NT2/D1 (cell line): ENCODE measurements around the gene FARP1.

Source experiments
- SUZ12 ChIP-seq: IDR thresholded peaks from 2 replicates; pipeline ENCODE4 v1.6.1; 2011; ENCODE audit not compliant: insufficient read length, insufficient read depth; ENCODE audit errors: extremely low read depth
- YY1 ChIP-seq: IDR thresholded peaks from 2 replicates; pipeline ENCODE4 v1.6.1; 2011; ENCODE audit not compliant: insufficient read length, insufficient read depth
- ZNF274 ChIP-seq: IDR thresholded peaks from 2 replicates; pipeline ENCODE4 v1.6.1; 2011; ENCODE audit warnings: mild to moderate bottlenecking, low read depth, low read length

DNA sequence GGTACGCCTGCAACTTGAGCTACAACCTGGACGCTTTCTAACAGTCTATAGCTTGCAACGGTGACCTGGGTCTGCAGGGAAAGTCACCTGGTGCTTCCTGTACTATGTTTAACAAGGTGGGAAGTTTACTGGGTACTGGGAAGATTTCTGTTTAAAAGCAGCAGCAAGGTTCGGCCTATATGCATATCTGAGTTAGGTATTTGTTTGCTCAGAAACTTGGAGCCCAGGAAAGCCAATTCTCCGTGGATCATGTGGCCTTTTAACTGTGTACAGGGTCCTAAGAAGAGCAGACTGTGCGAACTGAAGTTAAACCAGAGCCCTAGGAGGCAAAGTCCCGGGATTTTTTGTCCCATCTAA lies 330.9 kb downstream of the FARP1 start:
- TF ChIP-seq ZNF274 (no peak), SUZ12 (no peak), YY1 (no peak)
